Measurements from ENCODE around the gene ZBTB21.
A peak's percentile ranks its signal among the peaks of the same experiment; 100 is the strongest.
"Not testable (repeated sequence)": the region's sequence is repeated elsewhere in the genome, so short reads cannot be mapped to it uniquely, and the experiment has no call there.

ZBTB21 gene

GRCh38 chr21:42003051-42003461 lies 7.1 kb downstream of the ZBTB21 start:
- TF ChIP-seq CTCF (IDR thresholded peaks at IDR 0.05; ENCODE audit: control extremely low read depth, extremely low read depth, low read depth, missing control alignments): no peak
- POLR2A ChIA-PET: no interaction called here
- DNase-seq (ENCODE audit: extremely low spot score): no peak
- CTCF ChIA-PET: interaction anchor here (1.1 kb wide), 1 partner anchor 10 kb away, joined by 3 read pairs; no protein-coding TSS in a partner anchor

- POLR2A ChIA-PET: interaction anchor here (0.6 kb wide), 1 partner anchor 156 kb away, joined by 3 read pairs; no protein-coding TSS in a partner anchor
Measured at GRCh38 chr21:42002421-42002958, 7.7 kb downstream of the ZBTB21 start.

GRCh38 chr21:42001781-42002180 lies 8.4 kb downstream of the ZBTB21 start:
- DNase-seq (ENCODE audit: extremely low spot score): no peak
- no peak for TF ChIP-seq CTCF (IDR thresholded peaks at IDR 0.05; ENCODE audit: control extremely low read depth, extremely low read depth, low read depth, missing control alignments)
- POLR2A ChIA-PET: interaction anchor here (0.6 kb wide), 1 partner anchor 155 kb away, joined by 3 read pairs; no protein-coding TSS in a partner anchor
- CTCF ChIA-PET: interaction anchor here (0.9 to 1.5 kb wide), 2 partner anchors 8 to 116 kb away, joined by 3 read pairs; partner anchors contain the start of gene ZBTB21

More at GRCh38 chr21:42002421-42002958, 7.7 kb downstream of the ZBTB21 start:
- no peak for TF ChIP-seq CTCF (IDR thresholded peaks at IDR 0.05; ENCODE audit: control extremely low read depth, extremely low read depth, low read depth, missing control alignments)
- CTCF ChIA-PET: interaction anchor here (1.1 kb wide), 1 partner anchor 10 kb away, joined by 3 read pairs; no protein-coding TSS in a partner anchor
- peak; percentile 59 for DNase-seq (ENCODE audit: extremely low spot score)

GRCh38 chr21:42000908-42001307 lies 9.3 kb downstream of the ZBTB21 start:
- POLR2A ChIA-PET: no interaction called here
- CTCF ChIA-PET: interaction anchor here (1.5 kb wide), 1 partner anchor 9 kb away, joined by 3 read pairs; the partner anchor contains the start of gene ZBTB21
- no peak for DNase-seq (ENCODE audit: extremely low spot score)
- no peak for TF ChIP-seq CTCF (IDR thresholded peaks at IDR 0.05; ENCODE audit: control extremely low read depth, extremely low read depth, low read depth, missing control alignments)

- CTCF ChIA-PET: interaction anchor here (1.2 kb wide), 1 partner anchor 17 kb away, joined by 3 read pairs; no protein-coding TSS in a partner anchor
- no peak for DNase-seq (ENCODE audit: extremely low spot score)
- TF ChIP-seq CTCF (IDR thresholded peaks at IDR 0.05; ENCODE audit: control extremely low read depth, extremely low read depth, low read depth, missing control alignments): no peak
- POLR2A ChIA-PET: no interaction called here
Measured at GRCh38 chr21:41997657-41998056, 12.5 kb downstream of the ZBTB21 start.

- ChIA-PET POLR2A (no interaction called here), CTCF (interaction anchor here (0.9 kb wide), 1 partner anchor 10 kb away, joined by 5 read pairs; no protein-coding TSS in a partner anchor)
- DNase-seq (ENCODE audit: extremely low spot score): no peak
- TF ChIP-seq CTCF (IDR thresholded peaks at IDR 0.05; ENCODE audit: control extremely low read depth, extremely low read depth, low read depth, missing control alignments): no peak
Measured at GRCh38 chr21:41995577-41995976, 14.6 kb downstream of the ZBTB21 start.

- CTCF ChIA-PET: interaction anchor here (1.7 kb wide), 1 partner anchor 11 kb away, joined by 4 read pairs; no protein-coding TSS in a partner anchor
- POLR2A ChIA-PET; DNase-seq (ENCODE audit: extremely low spot score): not testable (repeated sequence)
Measured at GRCh38 chr21:41994613-41995012, 15.5 kb downstream of the ZBTB21 start.
